ENCODE data around the gene IRF1. TPM values are rescaled to one million over a fixed set of nuclear protein-coding genes. Genes with fewer than 3 reads are reported as not detected.

Gene IRF1
- total and polyA plus RNA-seq, 2 of the 4 experiments (the other 2 are of a cell fraction), result 11.1 to 18.9 TPM

DNA sequence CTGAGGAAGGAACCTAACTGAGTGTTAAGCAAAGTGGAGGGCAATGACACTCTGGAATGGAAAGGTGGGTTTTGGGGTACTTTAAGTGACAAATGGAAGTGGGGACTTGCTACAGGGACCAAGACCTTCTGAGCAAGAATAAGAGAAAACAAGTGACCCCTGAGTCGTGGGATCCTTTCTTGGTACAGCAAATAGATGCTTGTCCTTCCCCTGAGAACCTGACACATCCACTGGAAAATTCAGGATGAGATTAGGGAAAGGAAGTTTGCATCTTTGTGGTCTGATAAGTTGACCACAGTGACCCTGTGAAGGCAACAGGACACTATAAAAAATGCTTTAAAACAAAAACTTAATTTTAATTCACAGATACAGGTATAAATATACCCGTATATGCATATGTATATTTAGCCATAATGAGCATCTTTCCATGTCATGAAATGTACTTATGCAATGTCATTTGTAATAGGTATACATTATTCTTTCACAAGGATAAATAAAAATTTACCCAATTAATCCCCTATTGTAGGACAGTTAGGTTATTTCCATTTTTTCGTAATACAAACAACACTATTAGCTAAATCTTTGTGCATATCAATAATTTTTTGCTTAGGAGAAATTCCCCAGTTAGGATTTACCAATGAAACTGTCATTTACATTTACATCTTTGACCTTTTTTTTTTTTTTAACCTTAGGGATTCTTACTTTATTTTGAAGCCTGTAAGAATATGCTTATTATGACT is 2.0 kb upstream of the IRF1 start:
- CTCF ChIA-PET, result interaction anchor here (0.6 to 1.0 kb wide), 3 partner anchors 14 to 66 kb away, joined by 3 to 4 read pairs (median 3); no protein-coding TSS in a partner anchor
- peaks cover 25% of the 10 kb centered on the region for H4K20me1 ChIP-seq (ENCODE audit: insufficient read depth, low read length)
- H3K79me1 ChIP-seq (ENCODE audit: low read depth in 1 of 2, low read length in 2 of 2), result peaks cover 27 to 41% of the 10 kb centered on the region in 2 experiments
- no peak overlapping the region for H3K56ac ChIP-seq (ENCODE audit: extremely low read depth, insufficient read depth, low read length)
- DNase-seq, result peak; percentile 52
- peak overlapping the region; percentile 63; the same call in 1 of the 3 replicates for H2BK15ac ChIP-seq (ENCODE audit: low read depth, low read length)
- intact Hi-C loops (cut with micrococcal nuclease) (loop anchor here (10.0 kb wide), 1 partner anchor 428 kb away; the partner anchor contains the start of gene IL3), dilution Hi-C loops (cut with HindIII; ENCODE audit: low sequenced_read_pairs, unreplicated experiment) (no loop called here), in situ Hi-C loops (cut with MboI; ENCODE audit: low sequenced_read_pairs) (loop anchor here (25.0 kb wide), 1 partner anchor 405 kb away; no protein-coding TSS in a partner anchor)
- H4K91ac ChIP-seq (ENCODE audit: insufficient read depth, low read depth, low read length), result peak overlapping the region; percentile 31
- H3K14ac ChIP-seq (replicated peaks; ENCODE audit: low read depth, low read length), result peak overlapping the region; percentile 3; the same call in 1 of the 2 replicates
- H2AK9ac ChIP-seq (replicated peaks; ENCODE audit: low read depth, low read length, poor library complexity), result peak overlapping the region; percentile 25
- H3K4me3 ChIP-seq (ENCODE audit: insufficient read depth, low read depth, low read length), result no peak overlapping the region
- H3K4me1 ChIP-seq (ENCODE audit: control insufficient read depth, insufficient read depth, low read length), result peaks cover 33% of the 10 kb centered on the region
- TF ChIP-seq CHD1 (IDR thresholded peaks at IDR 0.05; ENCODE audit: low read depth, low read length), result no peak
- TF ChIP-seq RFX5 (IDR thresholded peaks at IDR 0.05; ENCODE audit: low read depth, low read length), result no peak
- TF ChIP-seq, protein P1, sequence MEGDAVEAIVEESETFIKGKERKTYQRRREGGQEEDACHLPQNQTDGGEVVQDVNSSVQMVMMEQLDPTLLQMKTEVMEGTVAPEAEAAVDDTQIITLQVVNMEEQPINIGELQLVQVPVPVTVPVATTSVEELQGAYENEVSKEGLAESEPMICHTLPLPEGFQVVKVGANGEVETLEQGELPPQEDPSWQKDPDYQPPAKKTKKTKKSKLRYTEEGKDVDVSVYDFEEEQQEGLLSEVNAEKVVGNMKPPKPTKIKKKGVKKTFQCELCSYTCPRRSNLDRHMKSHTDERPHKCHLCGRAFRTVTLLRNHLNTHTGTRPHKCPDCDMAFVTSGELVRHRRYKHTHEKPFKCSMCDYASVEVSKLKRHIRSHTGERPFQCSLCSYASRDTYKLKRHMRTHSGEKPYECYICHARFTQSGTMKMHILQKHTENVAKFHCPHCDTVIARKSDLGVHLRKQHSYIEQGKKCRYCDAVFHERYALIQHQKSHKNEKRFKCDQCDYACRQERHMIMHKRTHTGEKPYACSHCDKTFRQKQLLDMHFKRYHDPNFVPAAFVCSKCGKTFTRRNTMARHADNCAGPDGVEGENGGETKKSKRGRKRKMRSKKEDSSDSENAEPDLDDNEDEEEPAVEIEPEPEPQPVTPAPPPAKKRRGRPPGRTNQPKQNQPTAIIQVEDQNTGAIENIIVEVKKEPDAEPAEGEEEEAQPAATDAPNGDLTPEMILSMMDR (conservative IDR thresholded peaks at IDR 0.05; ENCODE audit: low read depth, low read length), result no peak
- TF ChIP-seq, protein P2, sequence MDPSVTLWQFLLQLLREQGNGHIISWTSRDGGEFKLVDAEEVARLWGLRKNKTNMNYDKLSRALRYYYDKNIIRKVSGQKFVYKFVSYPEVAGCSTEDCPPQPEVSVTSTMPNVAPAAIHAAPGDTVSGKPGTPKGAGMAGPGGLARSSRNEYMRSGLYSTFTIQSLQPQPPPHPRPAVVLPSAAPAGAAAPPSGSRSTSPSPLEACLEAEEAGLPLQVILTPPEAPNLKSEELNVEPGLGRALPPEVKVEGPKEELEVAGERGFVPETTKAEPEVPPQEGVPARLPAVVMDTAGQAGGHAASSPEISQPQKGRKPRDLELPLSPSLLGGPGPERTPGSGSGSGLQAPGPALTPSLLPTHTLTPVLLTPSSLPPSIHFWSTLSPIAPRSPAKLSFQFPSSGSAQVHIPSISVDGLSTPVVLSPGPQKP (IDR thresholded peaks at IDR 0.05; ENCODE audit: borderline replicate concordance, low read depth, low read length), result no peak
- TF ChIP-seq POLR2A (IDR thresholded peaks at IDR 0.05; ENCODE audit: low read depth, low read length), result no peak
- TF ChIP-seq SMC3 (IDR thresholded peaks at IDR 0.05; ENCODE audit: low read depth, low read length), result no peak
- no peak for TF ChIP-seq MXI1 (IDR thresholded peaks at IDR 0.05; ENCODE audit: borderline replicate concordance, low read depth, low read length)
- no peak for TF ChIP-seq RAD21 (IDR thresholded peaks at IDR 0.05; ENCODE audit: low read length)
- H3K9me1 ChIP-seq (ENCODE audit: insufficient read depth, low read length), result peaks cover 30% of the 10 kb centered on the region
- no peaks in the 10 kb centered on the region for H3K27me3 ChIP-seq (ENCODE audit: control insufficient read depth, insufficient read depth, low read length)
- no peak overlapping the region for H4K5ac ChIP-seq (ENCODE audit: low read depth, low read length)
- no TSS peak for BruUV-seq (replicated peaks)
- peak overlapping the region in 1 of 2 experiments; percentile 47; a peak in 1 of 4 replicates for H4K8ac ChIP-seq (ENCODE audit: low read depth in 2 of 2, low read length in 2 of 2)
- peak overlapping the region; percentile 86 for H2BK20ac ChIP-seq (ENCODE audit: low read depth, low read length)
- no peak overlapping the region for H3K27ac ChIP-seq (ENCODE audit: insufficient read depth, low read length)
- peak overlapping the region; percentile 73 for H3K4ac ChIP-seq (ENCODE audit: low read depth, low read length)
- peak overlapping the region; percentile 64 for H3K23ac ChIP-seq (ENCODE audit: low read depth, low read length)
- ATAC-seq (ENCODE audit: low read depth), result no peak
- H3K9ac ChIP-seq (ENCODE audit: low read depth, low read length), result no peak overlapping the region
- peaks cover 12% of the 10 kb centered on the region for H3K36me3 ChIP-seq (ENCODE audit: control insufficient read depth, insufficient read depth, low read length)
- H2BK120ac ChIP-seq (ENCODE audit: low read depth, low read length), result peak overlapping the region; percentile 47
- no peak overlapping the region for H3K4me2 ChIP-seq (ENCODE audit: low read depth, low read length)
- POLR2A ChIA-PET (ENCODE audit: unreplicated experiment), result no interaction called here
- H2BK5ac ChIP-seq (ENCODE audit: low read depth, low read length, poor library complexity, severe bottlenecking), result no peak overlapping the region
- H3K9me3 ChIP-seq (ENCODE audit: control insufficient read depth, insufficient read depth, low read length), result no peaks in the 10 kb centered on the region
- H3K18ac ChIP-seq (ENCODE audit: low read depth, low read length), result no peak overlapping the region
- no CpG with 5 or more reads among the region's 3 CpGs for WGBS, 2 experiments (ENCODE audit: extremely low coverage in 2 of 2, insufficient read length in 1 of 2)
- H2AK5ac ChIP-seq (ENCODE audit: low read depth, low read length), result peak overlapping the region; percentile 95
- H2AFZ ChIP-seq (replicated peaks; ENCODE audit: low read length, poor library complexity), result no peak overlapping the region
